ENCODE measurements around the gene GIPR.

GIPR gene

DNA sequence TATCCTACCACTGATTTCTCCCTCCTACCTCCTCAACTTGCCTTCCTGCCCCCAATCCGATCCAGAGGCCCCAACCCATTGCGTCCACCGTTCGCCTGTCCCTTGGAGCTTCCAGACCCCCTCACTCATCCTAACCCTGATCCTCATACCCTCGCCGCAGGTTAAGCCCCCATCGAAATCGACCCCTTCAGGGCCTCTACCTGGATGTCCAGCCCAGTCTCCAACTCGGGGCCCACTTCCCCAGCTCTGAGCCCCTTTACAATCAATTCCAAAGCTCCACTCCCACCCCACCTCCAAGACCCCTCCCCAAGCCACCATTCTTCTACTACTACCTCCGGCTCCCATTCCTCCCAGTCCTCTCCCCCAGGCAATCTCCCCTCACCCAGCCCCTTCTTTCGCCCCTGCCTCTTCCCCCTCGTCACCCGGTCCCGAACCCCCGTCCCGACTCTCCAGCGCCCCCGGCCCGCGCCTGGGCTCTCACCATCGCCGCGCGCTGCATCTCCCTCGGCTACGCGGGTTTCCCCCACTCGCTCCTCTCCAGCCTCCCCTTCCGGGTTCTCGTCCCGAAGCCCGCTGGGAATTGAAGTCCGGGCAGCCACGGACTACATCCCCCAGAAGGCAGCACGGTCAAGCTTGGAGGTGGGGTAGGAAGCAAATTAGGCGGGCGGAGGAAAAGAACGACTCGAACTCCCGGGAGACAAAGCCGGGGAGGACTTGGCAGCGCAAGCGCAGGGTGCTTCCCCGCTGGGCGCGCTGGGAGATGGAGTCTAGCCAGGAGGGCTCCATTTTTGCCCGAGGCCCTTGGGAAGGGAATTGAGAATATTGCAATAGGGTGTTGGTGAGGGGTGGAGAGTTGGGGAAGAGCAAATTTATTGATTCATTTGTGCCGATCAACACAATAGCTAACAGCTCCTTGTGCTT lies 62.6 kb downstream of the GIPR start, which contains the start of gene FBXO46:
FBXO46 (minus strand) TSS at position 529 of the 921 bp plus-strand sequence. CDS start 17,401 bp downstream, outside the sequence.
- DNase-seq (ENCODE audit: low read depth): peak; percentile 93

Measured in HS-5 (cell line).